Endodermal cell (in vitro differentiated cells): ENCODE results near the gene CYB5D1. TPM values are rescaled to one million over a fixed set of nuclear protein-coding genes. Genes with fewer than 3 reads are reported as not detected.

Experiments
- DNase-seq: peaks from one replicate; pipeline ENCODE4 v3.0.0-alpha.2; 2017
- H3K27ac ChIP-seq: 2 replicates; pipeline ENCODE4 v1.5.1; 2013; ENCODE audit warnings: mild to moderate bottlenecking, low read depth, low read length, moderate library complexity
- H3K27me3 ChIP-seq: 2 replicates; pipeline ENCODE4 v1.6.1; 2013; ENCODE audit warnings: mild to moderate bottlenecking, low read length, moderate library complexity; ENCODE audit not compliant: insufficient read depth, control insufficient read depth, poor library complexity, severe bottlenecking
- H3K36me3 ChIP-seq: 2 replicates; pipeline ENCODE4 v1.7.0; 2013; ENCODE audit warnings: mild to moderate bottlenecking, low read length, moderate library complexity; ENCODE audit not compliant: control insufficient read depth, insufficient read depth
- H3K4me1 ChIP-seq: one replicate; pipeline ENCODE4 v1.7.0; 2013; ENCODE audit warnings: low read length; ENCODE audit not compliant: control insufficient read depth, insufficient read depth
- H3K4me3 ChIP-seq: 2 replicates; pipeline ENCODE4 v1.5.1; 2013; ENCODE audit warnings: mild to moderate bottlenecking, low read length, moderate library complexity
- H3K9ac ChIP-seq: 2 replicates; pipeline ENCODE4 v1.6.1; 2013; ENCODE audit warnings: mild to moderate bottlenecking, low read length, moderate library complexity; ENCODE audit not compliant: poor library complexity, severe bottlenecking; ENCODE audit errors: extremely low read depth
- H3K9me3 ChIP-seq: 2 replicates; pipeline ENCODE4 v1.6.1; 2013; ENCODE audit warnings: mild to moderate bottlenecking, low read length, moderate library complexity; ENCODE audit not compliant: control insufficient read depth
- H3K27ac Mint-ChIP-seq: 2 replicates; pipeline ENCODE4 v1.8.0; 2020; ENCODE audit warnings: mixed read lengths
- H3K27me3 Mint-ChIP-seq: 2 replicates; pipeline ENCODE4 v1.8.0; 2021; ENCODE audit warnings: mild to moderate bottlenecking, mixed read lengths; ENCODE audit not compliant: insufficient read depth
- H3K36me3 Mint-ChIP-seq: 2 replicates; pipeline ENCODE4 v1.8.0; 2020; ENCODE audit warnings: low read depth, mixed read lengths
- H3K4me1 Mint-ChIP-seq: 2 replicates; pipeline ENCODE4 v1.8.0; 2020; ENCODE audit warnings: mixed read lengths
- H3K4me3 Mint-ChIP-seq: 2 replicates; pipeline ENCODE4 v1.8.0; 2020; ENCODE audit warnings: mild to moderate bottlenecking, moderate library complexity, mixed read lengths
- H3K9me3 Mint-ChIP-seq: 2 replicates; pipeline ENCODE4 v1.8.0; 2020; ENCODE audit warnings: mild to moderate bottlenecking, mixed read lengths
- CTCF ChIP-seq: fragments of 200-600 bp; sonication (generic); conservative IDR thresholded peaks from 2 replicates; pipeline ENCODE4 v1.5.0; 2021; ENCODE audit warnings: antibody characterized with exemption, mild to moderate bottlenecking
- WGBS, 2 experiments: methylation state at CpG; one replicate each; pipeline versions ENCODE4 v1.1.5 to v1.1.7; 2013; ENCODE audit warnings: missing lambda C conversion rate in 2 of 2, mixed read lengths in 1 of 2; ENCODE audit not compliant: insufficient coverage in 1 of 2, insufficient read length in 1 of 2; 5-methylcytosine and 5-hydroxymethylcytosine counted together
- total RNA-seq, 2 donors: library from RNA; stranded (reverse); fragmentation: NEBNext Ultra II Directional in 1 of 2; extraction: Animal tissue kit (Norgen Biotek cat#: 25700) in 1 of 2; gene quantifications; 2 replicates in 1 of 2; 3 replicates in 1 of 2; pipeline ENCODE4 v1.2.1, GENCODE V29; 2021

CYB5D1 gene
- total RNA-seq, 2 donors from 2014 or later: 10.6 to 12.9 TPM

- no peak overlapping the region for H3K4me3 ChIP-seq
- no peak overlapping the region for H3K9ac ChIP-seq
- no peak overlapping the region for H3K27ac Mint-ChIP-seq
- no peak for TF ChIP-seq CTCF
- H3K36me3 ChIP-seq: peaks cover 44% of the 10 kb centered on the region
- WGBS, 2 experiments: 88 to 98% methylated on average over 2 to 7 of the region's 7 CpGs
- peak; percentile 37 for DNase-seq
- H3K4me1 Mint-ChIP-seq: no peaks in the 10 kb centered on the region
- H3K9me3 ChIP-seq: no peaks in the 10 kb centered on the region
- H3K36me3 Mint-ChIP-seq: peaks cover 5% of the 10 kb centered on the region
- H3K27ac ChIP-seq: no peak overlapping the region
- H3K9me3 Mint-ChIP-seq: no peaks in the 10 kb centered on the region
- no peaks in the 10 kb centered on the region for H3K27me3 ChIP-seq
- H3K27me3 Mint-ChIP-seq: peaks cover 8% of the 10 kb centered on the region
- H3K4me1 ChIP-seq: no peaks in the 10 kb centered on the region
- no peak overlapping the region for H3K4me3 Mint-ChIP-seq
Observed at GRCh38 chr17:7882068-7882467, 24.3 kb downstream of the CYB5D1 start.

GRCh38 chr17:7882629-7883028 lies 24.8 kb downstream of the CYB5D1 start:
- Mint-ChIP-seq H3K27ac (no peak overlapping the region), H3K4me3 (no peak overlapping the region), H3K4me1 (no peaks in the 10 kb centered on the region), H3K36me3 (peaks cover 3% of the 10 kb centered on the region), H3K27me3 (peaks cover 8% of the 10 kb centered on the region), H3K9me3 (no peaks in the 10 kb centered on the region)
- H3K27me3 ChIP-seq: no peaks in the 10 kb centered on the region
- no peaks in the 10 kb centered on the region for H3K4me1 ChIP-seq
- no peaks in the 10 kb centered on the region for H3K9me3 ChIP-seq
- H3K27ac ChIP-seq: no peak overlapping the region
- H3K9ac ChIP-seq: no peak overlapping the region
- peaks cover 38% of the 10 kb centered on the region for H3K36me3 ChIP-seq
- no peak for TF ChIP-seq CTCF
- peak overlapping the region; percentile 73 for H3K4me3 ChIP-seq
- WGBS, 2 experiments: 81% methylated on average over 3 of the region's 3 CpGs; no CpG with 5 or more reads in 1 of the 2 experiments
- DNase-seq: peak; percentile 40

- peaks cover 9% of the 10 kb centered on the region for H3K4me1 ChIP-seq
- WGBS, 2 experiments: no CpG with 5 or more reads among the region's 3 CpGs
- H3K9me3 Mint-ChIP-seq: no peaks in the 10 kb centered on the region
- peaks cover 3% of the 10 kb centered on the region for H3K36me3 Mint-ChIP-seq
- H3K27ac ChIP-seq: no peak overlapping the region
- H3K4me3 ChIP-seq: peak overlapping the region; percentile 73
- no peak overlapping the region for H3K4me3 Mint-ChIP-seq
- peaks cover 8% of the 10 kb centered on the region for H3K27me3 Mint-ChIP-seq
- peak; percentile 20 for DNase-seq
- no peaks in the 10 kb centered on the region for H3K4me1 Mint-ChIP-seq
- no peaks in the 10 kb centered on the region for H3K27me3 ChIP-seq
- peak overlapping the region; percentile 26 for H3K9ac ChIP-seq
- no peaks in the 10 kb centered on the region for H3K9me3 ChIP-seq
- H3K36me3 ChIP-seq: peaks cover 31% of the 10 kb centered on the region
- TF ChIP-seq CTCF: no peak
- H3K27ac Mint-ChIP-seq: peak overlapping the region; percentile 52
Observed at GRCh38 chr17:7883781-7884386, 26.1 kb downstream of the CYB5D1 start.
